Measurements from ENCODE around the gene PASK.

- TF ChIP-seq CTCF (IDR thresholded peaks at IDR 0.05 in 4 of 5, conservative IDR thresholded peaks at IDR 0.05 in 1 of 5), result no peak
- no peak for TF ChIP-seq POLR2A (IDR thresholded peaks at IDR 0.05)
Measured at GRCh38 chr2:241142593-241142992, 6.7 kb downstream of the PASK start.

Measured in gastrocnemius medialis (tissue), 4 donors.